GM19025 (cell line): ENCODE results near the gene JAZF1.

Experiments
- ATAC-seq: cut with Tn5 transposase; IDR thresholded peaks from one replicate; pipeline ENCODE4 v1.9.1; 2021; ENCODE audit warnings: mild to moderate bottlenecking, low read depth, moderate library complexity; ENCODE audit not compliant: unreplicated experiment

JAZF1 gene

GRCh38 chr7:28083164-28083997 lies 97.2 kb downstream of the JAZF1 start:
- no peak for ATAC-seq

GRCh38 chr7:28082071-28082470 lies 98.5 kb downstream of the JAZF1 start:
- ATAC-seq = no peak

- ATAC-seq = no peak
Measured at GRCh38 chr7:28081016-28081415, 99.6 kb downstream of the JAZF1 start.

- no peak for ATAC-seq
Measured at GRCh38 chr7:28078036-28078901, 102.3 kb downstream of the JAZF1 start.

- ATAC-seq = no peak
Measured at GRCh38 chr7:28077616-28078015, 103.0 kb downstream of the JAZF1 start.

GRCh38 chr7:28076423-28077200 lies 104.0 kb downstream of the JAZF1 start:
- no peak for ATAC-seq

- no peak for ATAC-seq
Measured at GRCh38 chr7:28075674-28076358, 104.8 kb downstream of the JAZF1 start.

GRCh38 chr7:28072876-28073514 lies 107.6 kb downstream of the JAZF1 start:
- ATAC-seq = no peak

GRCh38 chr7:28071570-28071969 lies 109.0 kb downstream of the JAZF1 start:
- ATAC-seq = no peak

GRCh38 chr7:28070297-28071055 lies 110.1 kb downstream of the JAZF1 start:
- no peak for ATAC-seq

- no peak for ATAC-seq
Measured at GRCh38 chr7:28069807-28070206, 110.8 kb downstream of the JAZF1 start.

GRCh38 chr7:28069388-28069787 lies 111.2 kb downstream of the JAZF1 start:
- no peak for ATAC-seq

- no peak for ATAC-seq
Measured at GRCh38 chr7:28068811-28069216, 111.8 kb downstream of the JAZF1 start.

- no peak for ATAC-seq
Measured at GRCh38 chr7:28067171-28067570, 113.4 kb downstream of the JAZF1 start.

- no peak for ATAC-seq
Measured at GRCh38 chr7:28065721-28066285, 114.8 kb downstream of the JAZF1 start.

- ATAC-seq = no peak
Measured at GRCh38 chr7:28065308-28065707, 115.3 kb downstream of the JAZF1 start.

GRCh38 chr7:28064437-28064836 lies 116.2 kb downstream of the JAZF1 start:
- no peak for ATAC-seq

GRCh38 chr7:28062197-28062991 lies 118.2 kb downstream of the JAZF1 start:
- no peak for ATAC-seq
